Transverse colon (tissue), 4 donors: ENCODE results near the gene CHCHD6. TPM values are rescaled to one million over a fixed set of nuclear protein-coding genes. Genes with fewer than 3 reads are reported as not detected.

Experiments used
- DNase-seq: peaks from one replicate; pipeline ENCODE4 v3.0.0-alpha.2; 2019
- H3K27ac ChIP-seq, 4 donors: fragments of 200-600 bp; sonication (generic); 2 replicates each; pipeline ENCODE4 v1.5.1; 2016 to 2018; ENCODE audit warnings: inconsistent platforms in 4 of 4
- H3K27me3 ChIP-seq: fragments of 200-600 bp; sonication (generic); 2 replicates; pipeline ENCODE4 v1.5.1; 2017; ENCODE audit warnings: inconsistent platforms
- H3K36me3 ChIP-seq, 4 donors: fragments of 200-600 bp; sonication (generic); 2 replicates each; pipeline ENCODE4 v1.5.1; 2017 to 2019; ENCODE audit warnings: inconsistent platforms in 4 of 4
- H3K4me1 ChIP-seq, 4 donors: fragments of 200-600 bp; sonication (generic); 2 replicates each; pipeline ENCODE4 v1.5.1; 2017 to 2020; ENCODE audit warnings: inconsistent platforms in 4 of 4
- H3K4me3 ChIP-seq, 4 donors: fragments of 200-600 bp; sonication (generic); 1 replicate in 1 of 4; 2 replicates in 3 of 4; pipeline versions ENCODE4 v1.5.1 to v1.6.1; 2017 to 2019; ENCODE audit warnings: inconsistent platforms in 4 of 4
- H3K9me3 ChIP-seq, 2 donors: fragments of 200-600 bp; sonication (generic); 2 replicates each; pipeline ENCODE4 v1.5.1; 2017 to 2019; ENCODE audit warnings: inconsistent platforms in 2 of 2
- CTCF ChIP-seq, 5 experiments: fragments of 200-600 bp in 3 of 5; fragments of 450-650 bp in 2 of 5; sonication (generic) in 3 of 5; IDR thresholded peaks; 1 replicate in 2 of 5; 2 replicates in 3 of 5; pipeline ENCODE4 v1.5.1; 2016 to 2017; ENCODE audit warnings: antibody characterized with exemption in 5 of 5, inconsistent platforms in 3 of 5, mild to moderate bottlenecking in 2 of 5, moderate library complexity in 1 of 5
- EP300 ChIP-seq: sonication (generic); formaldehyde crosslinking; IDR thresholded peaks from one replicate; pipeline ENCODE4 v1.6.1; 2017; ENCODE audit warnings: antibody characterized with exemption, low read depth
- POLR2A ChIP-seq: fragments of 450-650 bp; IDR thresholded peaks from one replicate; pipeline ENCODE4 v1.6.1; 2016; ENCODE audit warnings: antibody characterized with exemption, mild to moderate bottlenecking, moderate library complexity
- POLR2AphosphoS5 ChIP-seq, 3 donors: sonication (generic); formaldehyde crosslinking; IDR thresholded peaks; one replicate each; pipeline ENCODE4 v1.6.1; 2016; ENCODE audit warnings: antibody characterized with exemption in 3 of 3
- WGBS, 2 donors: methylation state at CpG; one replicate each; pipeline ENCODE4 v1.1.5; 2018; ENCODE audit warnings: low coverage in 1 of 2; 5-methylcytosine and 5-hydroxymethylcytosine counted together
- in situ Hi-C, 4 donors: fragments of 200-750 bp; cut with MboI; loops; one replicate each; pipeline versions ENCODE4 v1.15.0 to v1.15.1; 2017; ENCODE audit warnings: low sequenced_read_pairs in 3 of 4, low pct_ligation_motif_present in 1 of 4, low pct_unique_long_range_greater_than_20kb in 1 of 4
- intact Hi-C: fragments of 100-400 bp; cut with DNase I; formaldehyde crosslinking; loops from one replicate; pipeline ENCODE4 v1.15.1; 2023; ENCODE audit warnings: low total_unique reads
- total RNA-seq, 4 donors: library from RNA; depleted of rRNA; stranded (reverse); fragments of >200 nt; gene quantifications; one replicate each; pipeline ENCODE4 v1.1.0, GENCODE V29; 2016

The CHCHD6 gene
- total RNA-seq, 4 donors from 2014 or later, result 4.6 to 12.1 (median 5.3) TPM

- no peak for DNase-seq
- TF ChIP-seq EP300 (no peak), POLR2AphosphoS5 (IDR thresholded peaks at IDR 0.05) (no peak), CTCF (IDR thresholded peaks at IDR 0.05) (no peak), POLR2A (no peak)
- Histone ChIP-seq H3K4me1 (peaks cover 0 to 7% (median 3%) of the 10 kb centered on the region in 4 donors), H3K27me3 (no peaks in the 10 kb centered on the region), H3K9me3 (no peaks in the 10 kb centered on the region), H3K36me3 (no peaks in the 10 kb centered on the region), H3K27ac (no peak overlapping the region), H3K4me3 (no peak overlapping the region)
- in situ Hi-C loops (no loop called here), intact Hi-C loops (no loop called here)
- 90% methylated on average over 7 of the region's 7 CpGs; no CpG with 5 or more reads in 1 of the 2 donors for WGBS, 2 donors
These were observed 288.2 kb downstream of the CHCHD6 start for GRCh38 chr3:126992216-126992615.

GRCh38 chr3:126992776-126993175, 288.7 kb downstream of the CHCHD6 start:
- no peak overlapping the region for H3K27ac ChIP-seq
- no peaks in the 10 kb centered on the region for H3K9me3 ChIP-seq
- H3K27me3 ChIP-seq, result no peaks in the 10 kb centered on the region
- no peak for DNase-seq
- peaks cover 0 to 7% (median 3%) of the 10 kb centered on the region in 4 donors for H3K4me1 ChIP-seq
- 82% methylated on average over 8 of the region's 8 CpGs; no CpG with 5 or more reads in 1 of the 2 donors for WGBS, 2 donors
- H3K4me3 ChIP-seq, result no peak overlapping the region
- no peaks in the 10 kb centered on the region for H3K36me3 ChIP-seq
- no peak for TF ChIP-seq CTCF (IDR thresholded peaks at IDR 0.05)
- TF ChIP-seq EP300, result no peak
- no peak for TF ChIP-seq POLR2A
- intact Hi-C loops, result no loop called here
- in situ Hi-C loops, result no loop called here

- Histone ChIP-seq H3K27me3 (no peaks in the 10 kb centered on the region), H3K4me3 (no peak overlapping the region), H3K36me3 (no peaks in the 10 kb centered on the region), H3K27ac (no peak overlapping the region), H3K4me1 (peaks cover 0 to 9% (median 5%) of the 10 kb centered on the region in 4 donors), H3K9me3 (no peaks in the 10 kb centered on the region)
- no peak for DNase-seq
- TF ChIP-seq CTCF (IDR thresholded peaks at IDR 0.05) (no peak), EP300 (no peak), POLR2AphosphoS5 (IDR thresholded peaks at IDR 0.05) (no peak), POLR2A (no peak)
- 98% methylated on average over 9 of the region's 9 CpGs; no CpG with 5 or more reads in 1 of the 2 donors for WGBS, 2 donors
- intact Hi-C loops, result no loop called here
- in situ Hi-C loops, result no loop called here
These were observed 289.4 kb downstream of the CHCHD6 start for GRCh38 chr3:126993436-126993835.

GRCh38 chr3:126994661-126995245, 290.7 kb downstream of the CHCHD6 start:
- H3K27ac ChIP-seq, result no peak overlapping the region
- H3K4me3 ChIP-seq, result no peak overlapping the region
- 62 to 100% methylated on average over 1 to 10 of the region's 10 CpGs for WGBS, 2 donors
- no peaks in the 10 kb centered on the region for H3K36me3 ChIP-seq
- H3K27me3 ChIP-seq, result no peaks in the 10 kb centered on the region
- no peak for DNase-seq
- TF ChIP-seq POLR2A, result no peak
- TF ChIP-seq POLR2AphosphoS5 (IDR thresholded peaks at IDR 0.05), result no peak
- TF ChIP-seq EP300, result no peak
- no peak for TF ChIP-seq CTCF (IDR thresholded peaks at IDR 0.05)
- no peaks in the 10 kb centered on the region for H3K9me3 ChIP-seq
- peaks cover 0 to 18% (median 14%) of the 10 kb centered on the region in 4 donors for H3K4me1 ChIP-seq
- intact Hi-C loops (no loop called here), in situ Hi-C loops (no loop called here)
